Thyroid gland (tissue), 4 donors: ENCODE data around the gene GLP1R. TPM values are rescaled to one million over a fixed set of nuclear protein-coding genes. Genes with fewer than 3 reads are reported as not detected.

Experiments
- DNase-seq, 2 donors: peaks; one replicate each; pipeline ENCODE4 v3.0.0-alpha.2; 2019
- H3K27ac ChIP-seq, 3 donors: fragments of 200-600 bp; sonication (generic); 1 replicate in 2 of 3; 2 replicates in 1 of 3; pipeline ENCODE4 v1.5.1; 2016 to 2019; ENCODE audit warnings: mild to moderate bottlenecking in 1 of 3, moderate library complexity in 1 of 3
- H3K27me3 ChIP-seq: fragments of 200-600 bp; sonication (generic); one replicate; pipeline ENCODE4 v1.5.1; 2019
- H3K36me3 ChIP-seq, 2 donors: fragments of 200-600 bp; sonication (generic); one replicate each; pipeline ENCODE4 v1.5.1; 2016 to 2019
- H3K4me1 ChIP-seq, 2 donors: fragments of 200-600 bp; sonication (generic); one replicate each; pipeline ENCODE4 v1.5.1; 2017 to 2019
- H3K4me3 ChIP-seq, 3 donors: fragments of 200-600 bp; sonication (generic); replicated peaks in 1 of 3; 1 replicate in 2 of 3; 2 replicates in 1 of 3; pipeline ENCODE4 v1.5.1; 2016; ENCODE audit warnings: mild to moderate bottlenecking in 1 of 3
- H3K9me3 ChIP-seq: fragments of 200-600 bp; sonication (generic); one replicate; pipeline ENCODE4 v1.5.1; 2017
- CTCF ChIP-seq, 6 experiments: fragments of 200-600 bp in 3 of 6; fragments of 450-650 bp in 3 of 6; sonication (generic) in 3 of 6; IDR thresholded peaks; one replicate each; pipeline ENCODE4 v1.5.1; 2016 to 2019; ENCODE audit warnings: antibody characterized with exemption in 6 of 6, mild to moderate bottlenecking in 2 of 6, inconsistent platforms in 1 of 6, moderate library complexity in 1 of 6
- POLR2A ChIP-seq, 2 donors: fragments of 450-650 bp; IDR thresholded peaks; one replicate each; pipeline ENCODE4 v1.6.1; 2017; ENCODE audit warnings: antibody characterized with exemption in 2 of 2, mild to moderate bottlenecking in 2 of 2, moderate library complexity in 1 of 2
- WGBS, 2 donors: methylation state at CpG; one replicate each; pipeline ENCODE4 v1.1.5; 2017; 5-methylcytosine and 5-hydroxymethylcytosine counted together
- intact Hi-C: fragments of 100-400 bp; cut with DNase I; formaldehyde crosslinking; loops from one replicate; pipeline ENCODE4 v1.15.1; 2023
- total RNA-seq, 4 donors: library from RNA; depleted of rRNA; stranded (reverse); fragments of >200 nt; gene quantifications; one replicate each; pipeline ENCODE4 v1.2.3, GENCODE V29; 2016

GLP1R gene
- total RNA-seq, 4 donors from 2014 or later = 0.13 to 0.45 (median 0.18) TPM

- no peak overlapping the region for H3K27ac ChIP-seq
Observed at GRCh38 chr6:39090036-39090435, 41.5 kb downstream of the GLP1R start.

GRCh38 chr6:39091220-39091619, 42.6 kb downstream of the GLP1R start:
- TF ChIP-seq POLR2A (IDR thresholded peaks at IDR 0.05) = no peak
- TF ChIP-seq CTCF (IDR thresholded peaks at IDR 0.05) = no peak
- H3K36me3 ChIP-seq = no peaks in the 10 kb centered on the region
- H3K4me3 ChIP-seq = no peak overlapping the region
- WGBS, 2 donors = 74 to 81% methylated on average over 7 of the region's 7 CpGs
- no peak overlapping the region for H3K27ac ChIP-seq
- DNase-seq = no peak
- H3K4me1 ChIP-seq = no peaks in the 10 kb centered on the region
- intact Hi-C loops = no loop called here
- no peaks in the 10 kb centered on the region for H3K27me3 ChIP-seq
- no peaks in the 10 kb centered on the region for H3K9me3 ChIP-seq

More at GRCh38 chr6:39090036-39090435, 41.5 kb downstream of the GLP1R start:
- no peak overlapping the region for H3K4me3 ChIP-seq
- intact Hi-C loops = no loop called here
- H3K9me3 ChIP-seq = no peaks in the 10 kb centered on the region
- H3K4me1 ChIP-seq = no peaks in the 10 kb centered on the region
- no peak for DNase-seq
- 65 to 80% methylated on average over 4 of the region's 4 CpGs for WGBS, 2 donors
- no peaks in the 10 kb centered on the region for H3K36me3 ChIP-seq
- no peaks in the 10 kb centered on the region for H3K27me3 ChIP-seq
- TF ChIP-seq POLR2A (IDR thresholded peaks at IDR 0.05) (no peak), CTCF (IDR thresholded peaks at IDR 0.05) (no peak)

GRCh38 chr6:39092124-39092523, 43.5 kb downstream of the GLP1R start:
- TF ChIP-seq POLR2A (IDR thresholded peaks at IDR 0.05) = no peak
- TF ChIP-seq CTCF (IDR thresholded peaks at IDR 0.05) = no peak
- DNase-seq = no peak
- no peaks in the 10 kb centered on the region for H3K27me3 ChIP-seq
- H3K4me1 ChIP-seq = no peaks in the 10 kb centered on the region
- no peak overlapping the region for H3K27ac ChIP-seq
- no peaks in the 10 kb centered on the region for H3K36me3 ChIP-seq
- intact Hi-C loops = no loop called here
- no peak overlapping the region for H3K4me3 ChIP-seq
- no peaks in the 10 kb centered on the region for H3K9me3 ChIP-seq
- WGBS, 2 donors = 64 to 67% methylated on average over 1 of the region's 1 CpG

GRCh38 chr6:39093149-39093708, 44.6 kb downstream of the GLP1R start:
- Histone ChIP-seq H3K4me1 (no peaks in the 10 kb centered on the region), H3K4me3 (no peak overlapping the region), H3K9me3 (no peaks in the 10 kb centered on the region), H3K36me3 (no peaks in the 10 kb centered on the region), H3K27ac (no peak overlapping the region), H3K27me3 (no peaks in the 10 kb centered on the region)
- TF ChIP-seq CTCF (IDR thresholded peaks at IDR 0.05) = no peak
- no peak for TF ChIP-seq POLR2A (IDR thresholded peaks at IDR 0.05)
- 80 to 81% methylated on average over 4 of the region's 4 CpGs for WGBS, 2 donors
- no peak for DNase-seq
- intact Hi-C loops = no loop called here

- no peaks in the 10 kb centered on the region for H3K9me3 ChIP-seq
- no peak for DNase-seq
- H3K4me1 ChIP-seq = no peaks in the 10 kb centered on the region
- H3K27me3 ChIP-seq = no peaks in the 10 kb centered on the region
- TF ChIP-seq CTCF (IDR thresholded peaks at IDR 0.05) = no peak
- TF ChIP-seq POLR2A (IDR thresholded peaks at IDR 0.05) = no peak
- H3K27ac ChIP-seq = no peak overlapping the region
- no peak overlapping the region for H3K4me3 ChIP-seq
- intact Hi-C loops = no loop called here
- no peaks in the 10 kb centered on the region for H3K36me3 ChIP-seq
Observed at GRCh38 chr6:39095578-39095977, 47.0 kb downstream of the GLP1R start.
